GM21619 (cell line): Measurements from ENCODE around the gene DUXA.
"Not testable (repeated sequence)": the region's sequence is repeated elsewhere in the genome, so short reads cannot be mapped to it uniquely, and the experiment has no call there.

Experiments
- ATAC-seq: cut with Tn5 transposase; IDR thresholded peaks from one replicate; pipeline ENCODE4 v1.9.1; 2021; ENCODE audit not compliant: unreplicated experiment

The DUXA gene

GRCh38 chr19:57167385-57167784, at the start of gene DUXA:
TSS of gene DUXA (minus strand) at chr19:57167485. CDS start at chr19:57167443, 42 bp downstream.
- ATAC-seq = no peak

GRCh38 chr19:57212109-57212508, 44.8 kb upstream of the DUXA start:
- no peak for ATAC-seq

- no peak for ATAC-seq
Observed at GRCh38 chr19:57210381-57210780, 43.1 kb upstream of the DUXA start.

GRCh38 chr19:57202160-57202559, 34.9 kb upstream of the DUXA start:
- no peak for ATAC-seq

GRCh38 chr19:57197874-57198273, 30.6 kb upstream of the DUXA start:
- ATAC-seq = not testable (repeated sequence)

- ATAC-seq = no peak
Observed at GRCh38 chr19:57192993-57193392, 25.7 kb upstream of the DUXA start.

- no peak for ATAC-seq
Observed at GRCh38 chr19:57192077-57192420, 24.8 kb upstream of the DUXA start.

- ATAC-seq = peak; percentile 92
Observed at GRCh38 chr19:57191141-57192076, 24.1 kb upstream of the DUXA start, which contains the start of gene ZNF264. TSS of gene ZNF264 (plus strand) at chr19:57191500. CDS start at chr19:57191914, 414 bp downstream.

GRCh38 chr19:57190301-57190700, 23.0 kb upstream of the DUXA start:
- no peak for ATAC-seq

GRCh38 chr19:57171551-57172081, 4.3 kb upstream of the DUXA start:
- ATAC-seq = no peak

- no peak for ATAC-seq
Observed at GRCh38 chr19:57165846-57166245, 1.4 kb downstream of the DUXA start.

- no peak for ATAC-seq
Observed at GRCh38 chr19:57161985-57162539, 5.2 kb downstream of the DUXA start.

- no peak for ATAC-seq
Observed at GRCh38 chr19:57152921-57153320, 14.4 kb downstream of the DUXA start.

- no peak for ATAC-seq
Observed at GRCh38 chr19:57141699-57142098, 25.6 kb downstream of the DUXA start.

GRCh38 chr19:57135797-57136196, 31.5 kb downstream of the DUXA start:
- no peak for ATAC-seq

GRCh38 chr19:57127403-57127802, 39.9 kb downstream of the DUXA start:
- ATAC-seq = not testable (repeated sequence)

- no peak for ATAC-seq
Observed at GRCh38 chr19:57123882-57124281, 43.4 kb downstream of the DUXA start.

- ATAC-seq = no peak
Observed at GRCh38 chr19:57118848-57119247, 48.4 kb downstream of the DUXA start.

GRCh38 chr19:57113501-57113900, 53.8 kb downstream of the DUXA start:
- not testable (repeated sequence) for ATAC-seq

- ATAC-seq = no peak
Observed at GRCh38 chr19:57111329-57111644, 56.0 kb downstream of the DUXA start.

- no peak for ATAC-seq
Observed at GRCh38 chr19:57110592-57111328, 56.5 kb downstream of the DUXA start.
